Hepatic stellate cell (primary cell): ENCODE results near the gene EPHA10.

Experiments used
- DNase-seq: peaks from one replicate; pipeline ENCODE4 v3.0.0; 2011; ENCODE audit warnings: low spot score

EPHA10 gene

GRCh38 chr1:37734629-37735591 is 30.0 kb downstream of the EPHA10 start:
- no peak for DNase-seq

DNA sequence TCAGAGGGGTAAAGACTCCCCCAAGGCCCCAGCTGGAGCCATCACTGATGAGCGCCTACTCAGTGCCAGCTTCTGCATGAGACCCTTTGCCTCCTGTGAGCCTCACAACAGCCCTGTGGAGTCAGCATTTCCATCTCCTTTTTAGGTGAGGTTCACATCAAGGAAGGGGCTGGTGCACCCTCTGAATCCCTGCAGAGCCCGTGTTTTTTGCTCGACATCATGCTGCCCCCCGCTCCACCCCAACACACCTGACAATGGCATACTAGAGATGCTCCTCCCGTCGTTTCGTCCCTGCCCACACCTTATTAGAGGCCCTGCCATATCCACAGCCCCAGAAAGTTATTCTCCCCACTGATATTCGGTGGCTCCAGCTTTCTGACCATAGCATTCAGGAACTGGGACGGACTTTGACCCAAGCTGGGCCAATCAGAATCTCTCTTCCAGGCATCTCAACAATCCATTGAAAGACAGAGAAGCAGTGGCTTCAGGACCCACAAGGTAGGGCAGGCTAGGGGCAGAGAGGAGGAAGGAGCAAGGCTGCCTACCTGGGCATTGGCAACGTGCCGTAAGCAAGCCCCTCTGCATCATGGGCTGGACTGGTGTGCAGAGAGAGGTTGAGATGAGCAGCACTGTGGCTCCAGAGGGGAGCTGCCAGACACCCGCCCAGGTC is 32.7 kb downstream of the EPHA10 start:
- no peak for DNase-seq

GRCh38 chr1:37731312-37732019 is 33.5 kb downstream of the EPHA10 start:
- no peak for DNase-seq

GRCh38 chr1:37730376-37730775 is 34.5 kb downstream of the EPHA10 start:
- DNase-seq, result no peak

DNA sequence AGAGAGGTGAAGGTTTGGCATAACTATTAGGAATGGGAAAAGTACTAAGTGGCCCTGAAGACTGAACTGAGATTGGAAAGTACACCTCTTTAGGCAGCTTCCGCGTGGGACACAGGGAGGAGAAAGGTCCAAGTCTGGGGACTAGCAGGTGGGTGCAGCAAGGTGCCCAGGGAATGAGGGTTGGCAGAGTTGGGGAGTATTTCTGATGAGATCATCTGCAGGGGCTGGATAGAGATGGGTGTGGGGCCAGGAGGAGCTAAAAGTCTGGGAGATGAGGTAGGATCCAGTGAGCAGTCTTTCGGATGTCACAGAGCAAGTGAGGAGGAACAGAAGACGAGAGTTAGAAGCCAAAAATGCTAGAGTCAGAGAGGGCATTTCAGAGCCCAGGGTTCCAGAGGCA is 36.5 kb downstream of the EPHA10 start:
- DNase-seq, result no peak

DNA sequence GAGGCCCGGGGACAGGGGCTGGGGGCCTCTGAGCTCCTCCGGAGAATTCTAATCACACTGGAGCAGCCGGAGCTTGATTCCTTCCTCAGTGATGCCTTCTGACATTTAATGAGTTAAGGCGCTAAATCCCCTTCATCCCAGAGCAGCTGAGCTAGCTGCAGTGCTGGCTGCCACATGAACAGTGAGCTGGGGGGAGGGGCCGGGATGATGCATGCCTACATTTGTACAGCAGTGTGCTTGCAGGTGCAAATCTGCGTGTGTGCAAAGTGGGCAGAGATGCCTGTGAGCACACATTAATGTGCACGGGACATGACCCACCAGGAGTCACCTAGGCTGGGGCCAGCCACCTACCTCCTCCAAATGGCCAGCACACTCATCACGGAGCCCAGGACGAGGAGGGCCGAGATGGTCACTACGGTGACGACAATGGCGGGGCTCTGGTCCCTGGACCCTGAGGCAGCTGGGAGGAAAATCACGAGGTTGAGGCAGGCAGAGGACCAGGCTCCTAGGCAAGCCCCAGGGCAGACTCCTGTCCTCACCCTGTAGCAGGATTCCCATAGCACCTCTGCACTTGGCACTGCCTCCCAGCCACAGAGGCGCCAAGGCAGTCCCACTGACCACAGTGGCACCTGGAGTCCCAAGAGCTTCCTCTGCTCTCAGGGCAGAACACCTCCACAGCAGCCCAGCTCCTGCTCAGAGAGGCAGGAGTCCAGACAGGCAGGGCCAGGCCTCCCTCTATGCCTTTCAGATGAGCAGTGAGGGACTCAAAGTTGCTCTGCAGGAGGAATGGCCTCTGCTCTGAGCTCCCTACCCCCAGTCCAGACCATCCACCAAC is 38.0 kb downstream of the EPHA10 start:
- DNase-seq, result no peak

DNA sequence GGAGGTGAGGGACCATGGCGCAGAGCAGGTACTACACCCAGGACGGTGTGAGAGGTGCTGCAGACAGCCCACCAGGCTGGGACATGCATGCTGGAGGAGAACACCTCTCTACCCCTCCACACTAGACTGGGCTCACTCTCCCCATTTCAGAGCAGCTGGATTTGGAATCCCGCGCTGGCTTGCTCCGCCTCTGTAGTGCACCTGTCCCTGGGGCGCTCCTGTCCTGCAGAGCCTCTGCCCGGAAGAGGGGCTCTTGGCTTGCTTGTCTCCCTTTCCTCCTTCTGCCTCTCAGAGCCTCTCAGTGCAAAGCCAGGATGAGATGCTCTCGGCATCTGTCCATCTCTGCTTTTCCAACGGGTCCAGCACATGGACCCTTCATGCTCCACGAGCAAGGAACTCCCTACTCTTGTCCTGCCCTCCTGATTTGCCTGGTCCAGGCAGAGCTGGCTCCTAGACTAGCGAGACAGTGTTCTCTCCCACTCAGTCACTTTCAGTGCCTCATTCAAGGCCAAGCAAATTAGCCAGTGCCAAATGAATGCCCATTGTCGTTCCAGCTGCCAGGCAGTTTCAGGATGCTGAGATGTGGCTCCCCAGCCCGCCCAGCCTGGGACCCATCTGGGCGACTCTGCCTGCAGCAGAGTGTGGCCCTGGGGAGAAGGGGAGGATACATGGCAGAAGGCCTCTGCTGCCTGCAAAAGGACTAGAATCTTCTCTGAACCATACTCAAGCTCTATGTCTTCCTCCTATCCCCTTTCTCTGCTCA is 38.9 kb downstream of the EPHA10 start:
- DNase-seq, result no peak

DNA sequence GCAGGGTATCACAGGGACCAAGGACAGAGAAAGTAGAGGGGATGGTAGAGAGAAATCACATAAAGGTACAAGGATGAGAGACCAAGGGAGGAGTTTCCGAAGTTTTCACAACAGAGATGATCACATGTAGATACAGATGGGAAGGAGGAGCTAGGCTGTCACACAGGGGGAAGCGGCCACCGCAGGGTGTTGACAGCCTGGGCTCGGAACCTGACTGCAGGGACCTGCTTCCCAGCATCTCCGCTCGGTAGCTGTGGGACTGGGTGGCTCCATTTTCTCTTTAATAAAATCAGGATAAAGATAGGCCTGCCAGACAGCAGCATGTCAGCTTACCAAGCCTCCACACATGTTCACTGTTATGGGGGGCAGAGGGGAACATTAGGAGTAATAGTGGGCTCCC is 40.3 kb downstream of the EPHA10 start:
- no peak for DNase-seq

DNA sequence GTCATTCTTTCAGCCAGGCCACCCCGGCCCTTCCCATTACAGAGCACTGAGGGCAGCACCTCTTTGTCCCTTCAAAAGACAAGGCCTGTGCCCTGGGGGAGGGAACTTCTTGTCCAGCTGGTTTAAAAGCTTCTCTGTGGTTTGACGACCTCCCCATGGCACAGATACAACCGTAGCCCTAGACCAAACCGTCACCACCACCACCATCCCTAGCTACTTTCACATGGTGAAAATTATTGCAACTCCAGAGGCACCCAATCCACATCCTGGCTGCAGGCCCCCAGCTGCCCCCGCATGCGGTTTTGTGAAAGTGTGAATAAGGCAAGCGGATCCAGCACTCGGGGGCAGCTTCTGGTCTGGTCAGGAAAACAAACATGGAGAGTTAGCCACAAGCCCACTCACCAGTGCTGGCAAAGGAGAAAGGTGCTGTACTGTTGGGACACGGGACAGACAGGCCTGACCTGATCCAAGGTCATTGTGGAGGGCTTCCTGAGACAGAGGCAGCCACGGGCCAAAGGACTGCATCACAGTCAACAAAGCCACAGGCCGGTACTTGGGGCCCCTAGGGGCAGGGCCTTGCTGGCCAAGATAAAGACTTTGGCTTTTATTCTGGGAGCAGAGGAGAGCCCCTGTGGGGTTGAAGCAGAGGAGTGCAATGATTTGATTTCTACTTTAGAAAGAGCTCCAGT is 41.4 kb downstream of the EPHA10 start:
- DNase-seq, result no peak

- DNase-seq, result no peak
Measured at GRCh38 chr1:37723072-37723389, 41.9 kb downstream of the EPHA10 start.

DNA sequence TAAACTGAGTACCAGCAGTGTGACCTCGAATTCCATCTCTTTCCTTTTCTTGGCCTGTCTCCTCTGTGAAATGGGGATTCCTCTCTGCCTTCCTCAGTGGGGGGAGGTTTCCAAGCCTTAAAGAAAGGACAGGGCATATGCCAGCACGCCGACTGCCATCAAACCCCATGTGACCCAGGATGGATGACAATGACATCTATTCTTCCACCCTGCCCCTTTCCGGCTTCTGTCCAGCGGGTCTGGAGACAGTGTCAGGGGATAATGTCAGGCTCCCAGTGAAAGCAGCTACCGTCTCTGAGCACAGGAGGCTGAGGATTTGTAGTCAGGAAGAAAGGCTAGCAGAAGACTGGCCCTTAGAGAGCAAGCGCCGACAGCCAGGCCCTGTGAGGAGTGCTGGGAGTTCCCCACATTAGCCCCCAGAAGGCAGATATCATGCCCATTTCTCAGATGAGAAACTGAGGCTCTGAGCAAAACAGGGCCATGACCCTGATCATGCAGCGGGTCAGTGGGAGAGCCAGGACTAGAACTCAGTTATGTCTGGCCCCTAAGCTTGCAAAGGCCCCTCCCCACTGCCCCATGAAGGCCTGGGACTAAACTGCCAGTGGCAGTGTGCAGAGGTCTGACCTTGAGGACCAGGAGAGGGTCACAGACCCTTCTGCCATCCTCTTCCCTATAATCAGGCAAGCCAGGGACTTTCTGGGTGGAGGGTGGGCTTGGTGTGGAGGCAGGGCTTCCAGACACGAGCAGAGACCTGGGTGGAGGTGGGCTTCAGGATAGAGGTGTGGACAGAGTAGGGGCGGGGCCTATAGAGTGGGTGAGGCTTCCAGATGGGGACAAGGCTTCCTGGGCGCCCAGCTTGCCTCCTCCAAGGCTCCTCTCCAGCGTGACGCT is 42.5 kb downstream of the EPHA10 start:
- DNase-seq, result no peak

- no peak for DNase-seq
Measured at GRCh38 chr1:37721565-37721964, 43.4 kb downstream of the EPHA10 start.

DNA sequence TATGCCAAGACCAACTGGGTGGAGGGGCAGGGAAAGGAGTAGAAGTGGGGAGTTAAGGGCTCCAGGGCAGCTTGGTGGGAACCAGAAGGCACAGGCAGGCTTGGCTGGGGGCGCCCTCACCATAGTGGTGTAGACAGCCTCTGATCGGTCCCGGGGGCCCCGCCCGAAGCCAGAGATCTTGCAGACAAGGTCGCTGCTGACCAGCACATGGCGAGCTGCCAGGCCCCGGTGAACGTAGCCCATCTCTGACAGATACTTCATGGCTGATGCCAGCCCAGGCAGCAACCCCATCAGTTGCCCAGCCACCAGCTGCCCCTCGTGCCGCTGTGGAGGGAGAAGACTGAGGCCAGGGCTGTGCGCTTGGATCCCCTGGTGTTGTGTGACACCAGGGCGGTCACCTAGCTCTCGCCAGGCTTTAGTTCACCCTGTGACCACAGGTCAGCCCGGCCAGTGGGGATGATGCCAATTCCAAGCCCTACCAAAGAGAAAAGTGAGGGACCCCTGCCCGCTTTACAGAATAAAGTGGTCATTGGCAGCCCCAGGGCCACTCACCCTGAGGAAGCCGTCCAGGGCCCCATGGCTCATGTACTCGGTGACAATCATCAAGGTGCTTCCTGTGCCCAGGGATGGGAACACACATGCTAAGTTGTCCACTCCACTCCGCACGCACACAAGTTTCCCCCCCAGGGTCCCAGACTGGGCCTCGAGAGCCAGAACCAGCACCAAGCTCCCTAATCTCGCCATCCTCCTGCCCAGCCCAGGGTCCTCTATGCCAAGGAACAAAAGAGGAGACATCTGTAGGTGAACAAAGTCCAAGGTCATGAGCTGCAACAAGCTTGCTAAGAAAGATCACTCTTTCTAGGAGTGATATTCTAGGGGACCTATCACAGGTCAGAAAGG is 44.4 kb downstream of the EPHA10 start:
- DNase-seq, result no peak

DNA sequence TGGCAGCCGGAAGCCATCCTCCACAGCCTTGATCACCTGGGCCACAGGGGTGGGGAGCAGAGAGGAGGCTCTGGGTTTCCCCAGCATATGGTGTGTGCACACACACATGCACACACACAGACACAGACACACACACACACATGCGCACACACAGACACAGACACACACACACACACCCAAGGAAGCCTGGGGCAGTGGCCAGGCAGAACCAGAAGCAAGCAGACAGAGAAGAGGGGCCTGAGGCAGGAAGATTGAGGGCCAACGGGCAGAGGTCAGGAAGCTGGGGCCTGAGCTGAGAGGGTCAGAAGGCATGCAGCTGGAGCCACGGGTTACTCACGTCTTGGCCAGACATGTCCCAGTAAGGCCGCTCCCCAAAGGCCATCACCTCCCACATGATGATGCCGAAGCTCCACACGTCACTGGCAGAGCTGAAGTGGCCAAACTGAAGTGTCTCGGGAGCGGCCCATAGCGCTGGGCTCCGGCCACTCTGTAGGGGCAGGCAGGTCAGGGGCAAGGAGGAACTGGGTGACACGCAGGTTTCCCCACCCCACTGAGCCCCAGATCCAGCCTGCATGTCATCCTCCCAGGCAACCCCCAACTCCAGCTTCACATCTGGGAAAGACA is 45.2 kb downstream of the EPHA10 start:
- DNase-seq, result no peak

DNA sequence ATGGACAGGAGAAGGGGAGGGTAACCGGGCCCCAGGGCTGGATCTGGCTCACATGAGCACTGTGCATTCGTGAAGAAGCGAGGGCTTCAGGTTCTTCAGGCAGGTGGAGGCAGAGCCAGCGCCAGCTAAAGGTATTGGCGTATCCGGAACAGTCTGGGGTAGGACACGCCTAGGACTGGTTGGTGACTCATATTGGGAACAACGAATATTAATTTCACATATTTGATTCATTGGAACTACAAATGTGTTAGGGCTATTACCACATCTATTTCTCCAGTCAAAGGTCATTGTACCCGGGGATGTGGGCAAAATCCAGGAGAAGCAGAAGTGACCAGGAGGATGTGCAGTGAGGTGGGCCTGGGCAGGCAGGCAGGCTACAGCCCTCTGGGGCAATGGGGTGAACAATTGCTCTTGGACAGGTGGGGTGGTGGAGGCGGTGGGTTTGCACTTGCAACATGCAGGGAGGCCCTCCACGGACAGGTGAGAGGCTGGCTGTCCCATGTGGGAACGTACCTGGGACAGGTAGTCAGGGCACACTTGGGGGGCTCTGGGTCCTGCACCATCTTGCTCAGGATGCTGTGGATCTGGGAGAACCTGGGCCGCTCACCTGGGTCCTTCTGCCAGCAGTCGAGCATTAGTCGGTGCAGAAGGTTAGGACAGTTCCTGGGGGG is 45.9 kb downstream of the EPHA10 start:
- DNase-seq, result no peak

DNA sequence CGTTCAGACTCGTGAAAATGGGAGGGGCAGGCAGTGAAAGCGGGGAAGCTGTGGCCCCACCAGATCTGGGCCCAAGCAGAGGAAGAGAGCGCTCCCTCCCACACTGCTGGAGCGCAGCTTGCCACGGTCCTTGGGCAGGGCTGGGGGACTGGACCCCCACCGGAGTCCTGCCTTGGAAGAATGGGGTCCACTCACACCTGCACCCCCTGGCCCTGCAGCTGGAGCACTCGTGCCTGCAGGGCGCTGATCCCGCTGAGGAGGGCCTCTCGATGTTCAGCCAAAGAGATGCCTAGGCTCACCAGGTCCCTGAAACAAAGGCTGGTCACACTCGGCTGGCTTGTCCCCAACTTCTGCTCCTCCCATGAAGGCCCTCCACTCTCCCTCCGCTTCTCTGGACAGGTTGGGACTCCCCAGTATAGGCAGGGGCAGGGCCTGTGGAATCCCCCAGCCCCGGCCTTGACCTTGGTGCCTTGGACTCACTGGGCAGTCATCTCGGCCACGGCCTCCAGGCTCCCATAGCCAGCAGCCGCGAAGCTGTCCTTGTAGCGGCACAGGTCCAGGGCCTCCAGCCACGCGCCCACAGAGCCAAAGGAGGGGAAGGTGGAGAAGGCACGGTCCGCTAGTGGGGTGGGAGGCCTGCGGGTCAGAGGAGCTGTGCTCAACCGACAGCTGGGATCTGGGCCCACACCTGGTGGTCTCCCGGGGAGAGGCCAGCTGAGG is 46.6 kb downstream of the EPHA10 start:
- no peak for DNase-seq

DNA sequence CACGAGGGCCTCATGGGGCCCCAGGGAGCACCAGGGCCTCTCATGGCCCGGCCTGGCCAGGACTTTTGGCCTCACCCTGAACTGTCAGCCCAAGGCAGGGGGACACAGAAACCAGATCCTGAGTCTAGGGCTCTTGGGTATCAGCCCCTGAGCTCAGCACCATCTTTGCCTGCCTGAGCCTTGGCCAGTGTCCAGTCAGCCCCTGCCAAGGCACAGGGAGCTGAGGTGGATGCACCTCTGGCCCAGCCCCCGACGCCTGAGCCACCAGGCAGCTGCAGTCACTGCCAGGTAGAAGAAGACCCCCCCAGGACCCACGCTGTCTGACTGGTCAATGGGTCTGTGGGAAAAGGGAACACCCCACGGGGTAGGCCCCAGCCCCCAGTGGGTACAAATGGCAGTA is 47.3 kb downstream of the EPHA10 start:
- DNase-seq, result no peak
